Measurements from ENCODE around the gene ECSCR.

DNA sequence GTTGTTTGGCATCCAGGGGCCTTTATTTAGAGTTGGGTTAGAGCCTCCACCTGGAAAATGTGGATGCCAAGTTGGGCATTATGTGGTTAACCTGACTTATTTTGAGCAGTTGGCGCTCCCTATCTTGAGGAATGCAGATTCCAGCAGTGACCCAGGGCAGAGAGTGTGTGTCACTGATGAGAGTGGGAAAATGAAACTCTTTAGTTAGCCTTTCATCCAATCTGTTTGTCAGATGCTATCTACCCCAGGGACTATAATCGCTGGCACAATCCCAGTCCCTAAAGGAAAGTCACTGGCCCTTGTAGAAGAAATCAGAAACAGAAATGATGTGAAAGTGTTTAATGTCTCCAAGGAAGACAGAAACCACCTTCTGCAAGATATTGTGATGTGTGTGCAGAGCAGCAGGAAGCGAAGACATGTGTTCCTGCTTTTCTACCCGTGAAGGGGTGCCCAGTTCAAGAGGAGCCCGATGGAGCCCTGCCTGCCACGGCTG, 30.2 kb upstream of the ECSCR start:
- no peak for TF ChIP-seq CTCF (conservative IDR thresholded peaks at IDR 0.05; ENCODE audit: low read depth, low read length)
- no peak for TF ChIP-seq EZH2phosphoT487 (IDR thresholded peaks at IDR 0.05; ENCODE audit: borderline replicate concordance, low read length)
